T-helper 1 cell (primary cell): ENCODE measurements around the gene NPIPB2.
"Not testable (repeated sequence)": the region's sequence is repeated elsewhere in the genome, so short reads cannot be mapped to it uniquely, and the experiment has no call there.

Experiments used
- DNase-seq, 5 donors: peaks; one replicate each; pipeline ENCODE4 v3.0.0-alpha.2; 2012 to 2020
- total RNA-seq, 4 donors: gene quantifications; one replicate each; lab custom pipeline; 2026; lab: John Stamatoyannopoulos, UW

The NPIPB2 gene
- 0.83 to 1.9 (median 1.3) reads per million in 4 donors for total RNA-seq

GRCh38 chr16:11941945-11942344, at the start of gene NPIPB2:
NPIPB2 (minus strand) TSS chr16:11942045; CDS start chr16:11942045, 0 bp downstream.
- not testable (repeated sequence) for DNase-seq

- no peak for DNase-seq
Observed at GRCh38 chr16:11990702-11991390, 49.0 kb upstream of the NPIPB2 start.

- DNase-seq = no peak
Observed at GRCh38 chr16:11988258-11988978, 46.6 kb upstream of the NPIPB2 start.

GRCh38 chr16:11986521-11987057, 44.7 kb upstream of the NPIPB2 start:
- DNase-seq = no peak

- no peak for DNase-seq
Observed at GRCh38 chr16:11985250-11985649, 43.4 kb upstream of the NPIPB2 start.

- no peak for DNase-seq
Observed at GRCh38 chr16:11980136-11980844, 38.4 kb upstream of the NPIPB2 start.

GRCh38 chr16:11979013-11979672, 37.3 kb upstream of the NPIPB2 start:
- DNase-seq = no peak

GRCh38 chr16:11978080-11978479, 36.2 kb upstream of the NPIPB2 start:
- no peak for DNase-seq

GRCh38 chr16:11977376-11978041, 35.7 kb upstream of the NPIPB2 start:
- DNase-seq = no peak

GRCh38 chr16:11976850-11977375, 35.1 kb upstream of the NPIPB2 start:
- DNase-seq = no peak

GRCh38 chr16:11973070-11973469, 31.2 kb upstream of the NPIPB2 start:
- no peak for DNase-seq

- no peak for DNase-seq
Observed at GRCh38 chr16:11972128-11972527, 30.3 kb upstream of the NPIPB2 start.

GRCh38 chr16:11970292-11970691, 28.4 kb upstream of the NPIPB2 start:
- not testable (repeated sequence) for DNase-seq

GRCh38 chr16:11968577-11968976, 26.7 kb upstream of the NPIPB2 start:
- DNase-seq = no peak

- DNase-seq = no peak
Observed at GRCh38 chr16:11967195-11967911, 25.5 kb upstream of the NPIPB2 start.

- no peak for DNase-seq
Observed at GRCh38 chr16:11966173-11966572, 24.3 kb upstream of the NPIPB2 start.

- no peak for DNase-seq
Observed at GRCh38 chr16:11964761-11965551, 23.1 kb upstream of the NPIPB2 start, which contains the start of gene TNFRSF17. TNFRSF17 (plus strand) TSS chr16:11965210; CDS start chr16:11965325, 115 bp downstream.

- no peak for DNase-seq
Observed at GRCh38 chr16:11963706-11964105, 21.9 kb upstream of the NPIPB2 start.

GRCh38 chr16:11962978-11963377, 21.1 kb upstream of the NPIPB2 start:
- not testable (repeated sequence) for DNase-seq

- DNase-seq = not testable (repeated sequence)
Observed at GRCh38 chr16:11962457-11962856, 20.6 kb upstream of the NPIPB2 start.
